Astrocyte of the hippocampus (primary cell): ENCODE results near the gene PF4V1.

ENCODE experiments used
- DNase-seq: peaks from one replicate; pipeline ENCODE4 v3.0.0; 2011; ENCODE audit warnings: low read depth, low spot score

Gene PF4V1

GRCh38 chr4:73853246-73853704 lies at the start of gene PF4V1:
Gene PF4V1 (plus strand): TSS chr4:73853296. CDS start chr4:73853363, 67 bp downstream.
- peak; percentile 39 for DNase-seq

- no peak for DNase-seq
Measured at GRCh38 chr4:73810191-73810590, 42.9 kb upstream of the PF4V1 start.

- no peak for DNase-seq
Measured at GRCh38 chr4:73811841-73812240, 41.3 kb upstream of the PF4V1 start.

- no peak for DNase-seq
Measured at GRCh38 chr4:73814679-73815078, 38.4 kb upstream of the PF4V1 start.

GRCh38 chr4:73815145-73815544 lies 38.0 kb upstream of the PF4V1 start:
- no peak for DNase-seq

GRCh38 chr4:73816814-73817213 lies 36.3 kb upstream of the PF4V1 start:
- DNase-seq: peak; percentile 56

- no peak for DNase-seq
Measured at GRCh38 chr4:73817341-73817740, 35.8 kb upstream of the PF4V1 start.

GRCh38 chr4:73821325-73821724 lies 31.8 kb upstream of the PF4V1 start:
- DNase-seq: no peak

GRCh38 chr4:73822389-73822788 lies 30.7 kb upstream of the PF4V1 start:
- DNase-seq: no peak

- DNase-seq: no peak
Measured at GRCh38 chr4:73822812-73823504, 30.1 kb upstream of the PF4V1 start.

- no peak for DNase-seq
Measured at GRCh38 chr4:73823760-73824159, 29.3 kb upstream of the PF4V1 start.

GRCh38 chr4:73828956-73829355 lies 24.1 kb upstream of the PF4V1 start:
- DNase-seq: no peak

GRCh38 chr4:73831569-73831968 lies 21.5 kb upstream of the PF4V1 start:
- no peak for DNase-seq

- peak; percentile 45 for DNase-seq
Measured at GRCh38 chr4:73832651-73833237, 20.4 kb upstream of the PF4V1 start.

- DNase-seq: peak; percentile 59
Measured at GRCh38 chr4:73836373-73837279, 16.5 kb upstream of the PF4V1 start, which contains the start of gene CXCL6. Gene CXCL6 (plus strand): TSS chr4:73836678. CDS start chr4:73836751, 73 bp downstream.

GRCh38 chr4:73839071-73839470 lies 14.0 kb upstream of the PF4V1 start:
- DNase-seq: no peak

GRCh38 chr4:73839715-73840114 lies 13.4 kb upstream of the PF4V1 start:
- DNase-seq: no peak

GRCh38 chr4:73841243-73841925 lies 11.7 kb upstream of the PF4V1 start:
- DNase-seq: no peak

- no peak for DNase-seq
Measured at GRCh38 chr4:73842696-73843095, 10.4 kb upstream of the PF4V1 start.

- DNase-seq: no peak
Measured at GRCh38 chr4:73843369-73843768, 9.7 kb upstream of the PF4V1 start.

- DNase-seq: no peak
Measured at GRCh38 chr4:73844345-73844744, 8.8 kb upstream of the PF4V1 start.

- no peak for DNase-seq
Measured at GRCh38 chr4:73844806-73845205, 8.3 kb upstream of the PF4V1 start.
